Right cardiac atrium (tissue), 5 donors: ENCODE measurements around the gene PIGU. TPM values are rescaled to one million over a fixed set of nuclear protein-coding genes. Genes with fewer than 3 reads are reported as not detected.

Experiments used
- ATAC-seq, 2 donors: fragments of 200-7000 bp; cut with Tn5 transposase; one replicate each; pipeline versions ENCODE4 v1.8.0 to v1.9.1; 2020; ENCODE audit warnings: moderate library complexity in 2 of 2, mild to moderate bottlenecking in 1 of 2
- DNase-seq, 3 donors: peaks; one replicate each; pipeline ENCODE4 v3.0.0-alpha.2; 2020
- H3K27ac ChIP-seq: one replicate; pipeline ENCODE4 v1.5.1; 2013; ENCODE audit warnings: mild to moderate bottlenecking, low read length, control low read depth, moderate library complexity
- H3K27me3 ChIP-seq: one replicate; pipeline ENCODE4 v1.6.1; 2013; ENCODE audit not compliant: control insufficient read depth, insufficient read depth
- H3K4me1 ChIP-seq: one replicate; pipeline ENCODE4 v1.6.1; 2013; ENCODE audit warnings: low read length; ENCODE audit not compliant: control insufficient read depth, insufficient read depth
- H3K4me3 ChIP-seq: one replicate; pipeline ENCODE4 v1.5.1; 2013; ENCODE audit warnings: low read length, control low read depth
- H3K9me3 ChIP-seq: one replicate; pipeline ENCODE4 v1.6.1; 2013; ENCODE audit warnings: low read length; ENCODE audit not compliant: control insufficient read depth
- whole genome bisulfite sequencing: extraction: QIAGEN DNeasy Blood & Tissue Kit; methylation state at CpG from one replicate; pipeline ENCODE4 v1.1.7; 2013; 5-methylcytosine and 5-hydroxymethylcytosine counted together
- intact Hi-C, 4 donors: fragments of 100-400 bp; cut with DNase I; formaldehyde crosslinking; loops; one replicate each; pipeline versions ENCODE4 v1.11.0 to v1.14.0; 2022 to 2023
- polyA plus RNA-seq: library from polyadenylated mRNA; stranded (reverse); fragments of 200-250 nt; gene quantifications from one replicate; pipeline ENCODE4 v1.2.3, GENCODE V29; 2013
- total RNA-seq, 4 donors: library from RNA; stranded (reverse); fragmentation: NEBNext Ultra II Directional; extraction: Animal tissue kit (Norgen Biotek cat#: 25700); gene quantifications; one replicate each; pipeline ENCODE4 v1.2.1, GENCODE V29; 2021
- donor health status: healthy with polysubstance abuse.
- donor health status: DM: no; HTN: yes; CAD: no.
- donor health status: DM: no; HTN: no; CAD: no.
- donor health status: DM: no; HTN: yes; CAD: no; lungs with severe emphysema.
- donor health status: DM: yes; HTN: yes; CAD: no.

PIGU gene
- total and polyA plus RNA-seq, 5 donors = 11.6 to 18.9 (median 14.2) TPM

DNA sequence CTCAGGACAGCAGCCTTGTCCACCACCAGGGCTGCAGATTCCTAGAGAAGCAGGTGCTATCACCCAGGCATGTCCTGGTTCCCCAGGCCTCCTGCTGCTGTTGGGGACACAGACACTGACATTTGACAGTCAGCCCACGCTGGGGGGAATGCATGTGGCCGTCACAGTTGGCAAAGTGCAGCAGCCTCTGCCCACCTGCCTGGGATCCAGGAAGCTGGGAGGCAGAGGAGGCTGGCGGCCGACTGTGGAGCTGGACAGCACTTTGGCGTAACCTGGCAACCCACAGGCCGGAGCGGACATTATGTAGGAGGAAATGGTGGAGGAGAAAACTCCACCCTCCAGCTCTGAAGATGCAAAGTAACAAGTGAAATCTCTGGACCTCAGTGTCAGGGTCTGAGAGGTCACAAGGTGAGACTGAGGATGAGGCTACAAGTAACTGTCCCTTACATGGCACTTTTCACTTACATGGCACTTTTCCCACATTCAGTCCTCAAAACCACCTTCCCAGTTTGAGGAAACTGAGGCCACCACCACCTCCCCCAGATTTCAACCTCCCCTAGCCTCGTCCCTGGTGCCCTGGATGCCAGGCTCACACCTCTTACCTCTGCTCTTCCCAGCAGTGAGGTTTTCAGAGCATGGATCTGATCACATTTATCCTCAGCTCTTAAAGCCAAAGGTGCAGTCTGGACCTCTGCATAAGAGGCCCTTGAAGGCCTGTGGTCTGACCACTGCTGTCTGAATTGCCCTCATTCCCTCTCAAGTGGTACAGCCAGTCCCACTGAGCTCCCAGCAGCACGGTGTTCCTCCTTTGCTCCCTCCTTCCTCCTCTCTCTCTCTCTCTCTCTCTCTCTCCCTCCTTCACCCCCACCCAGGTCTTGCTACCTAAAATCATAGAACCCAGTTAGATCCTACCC is 109.7 kb downstream of the PIGU start:
- Histone ChIP-seq H3K27me3 (no peaks in the 10 kb centered on the region), H3K4me3 (no peak overlapping the region), H3K4me1 (no peaks in the 10 kb centered on the region), H3K9me3 (no peaks in the 10 kb centered on the region), H3K27ac (no peak overlapping the region)
- intact Hi-C loops = loop anchor here in 1 of 4 donors (10.0 kb wide), 1 partner anchor 138 kb away; the partner anchor contains the start of gene TP53INP2
- no peak for ATAC-seq
- WGBS = 86% methylated on average over 9 of the region's 9 CpGs
- peak in 1 of 3 donors; percentile 43 for DNase-seq

DNA sequence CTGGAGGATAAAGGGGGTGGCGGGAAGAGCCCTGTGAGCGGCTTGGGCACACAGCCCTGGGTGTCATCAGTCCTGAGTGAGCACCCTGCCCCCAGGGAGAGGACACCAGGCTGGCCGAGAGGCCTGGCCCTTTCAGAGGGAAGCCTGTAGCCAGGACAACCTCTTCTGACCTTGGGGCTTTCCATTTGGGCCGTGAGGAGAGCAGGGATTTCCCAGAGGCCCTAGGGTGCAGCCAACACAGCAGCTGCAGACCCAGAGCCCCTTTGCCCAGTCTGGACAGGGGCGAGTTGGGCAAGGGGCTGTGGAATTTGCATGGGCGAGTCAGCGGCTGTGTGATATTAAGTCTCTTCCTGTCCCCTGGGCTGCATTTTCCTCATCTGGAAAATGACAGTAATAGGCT is 112.1 kb downstream of the PIGU start:
- WGBS = 68% methylated on average over 7 of the region's 7 CpGs
- Histone ChIP-seq H3K27me3 (no peaks in the 10 kb centered on the region), H3K4me1 (no peaks in the 10 kb centered on the region), H3K4me3 (no peak overlapping the region), H3K9me3 (no peaks in the 10 kb centered on the region), H3K27ac (no peak overlapping the region)
- intact Hi-C loops = loop anchor here in 1 of 4 donors (10.0 kb wide), 1 partner anchor 140 kb away; the partner anchor contains the start of gene TP53INP2
- no peak for DNase-seq
- ATAC-seq = no peak

- 63% methylated on average over 5 of the region's 5 CpGs for WGBS
- Histone ChIP-seq H3K27ac (no peak overlapping the region), H3K27me3 (no peaks in the 10 kb centered on the region), H3K4me3 (no peak overlapping the region), H3K4me1 (no peaks in the 10 kb centered on the region), H3K9me3 (no peaks in the 10 kb centered on the region)
- no peak for ATAC-seq
- peak in 2 of 3 donors; percentile 61 to 66 for DNase-seq
- intact Hi-C loops = loop anchor here in 1 of 4 donors (10.0 kb wide), 1 partner anchor 142 kb away; the partner anchor contains the start of gene TP53INP2
Observed at GRCh38 chr20:34562641-34563040, 114.3 kb downstream of the PIGU start.

DNA sequence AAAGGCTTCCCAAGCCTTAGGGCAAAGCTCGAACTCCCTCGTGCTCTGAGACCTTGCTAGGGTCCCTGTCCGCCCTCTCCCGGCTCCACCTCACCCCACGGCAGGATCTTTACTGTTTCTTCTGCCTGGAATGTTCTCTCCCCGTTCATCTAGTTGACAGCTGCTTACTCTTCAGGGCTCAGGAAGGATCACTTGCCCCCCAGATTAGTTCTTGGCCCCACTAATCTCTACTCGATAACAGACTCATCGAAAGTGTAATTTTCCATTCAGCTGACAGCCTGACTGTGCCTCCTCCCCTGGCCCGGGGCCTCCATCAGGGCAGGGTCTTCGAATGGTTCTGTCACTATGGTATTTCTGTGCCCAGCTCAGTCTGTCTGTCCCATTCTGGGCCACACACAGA is 115.2 kb downstream of the PIGU start:
- no peak for DNase-seq
- Histone ChIP-seq H3K4me1 (no peaks in the 10 kb centered on the region), H3K4me3 (no peak overlapping the region), H3K9me3 (no peaks in the 10 kb centered on the region), H3K27ac (no peak overlapping the region), H3K27me3 (no peaks in the 10 kb centered on the region)
- no peak for ATAC-seq
- 58% methylated on average over 10 of the region's 10 CpGs for WGBS
- intact Hi-C loops = loop anchor here in 1 of 4 donors (10.0 kb wide), 1 partner anchor 143 kb away; the partner anchor contains the start of gene TP53INP2

- intact Hi-C loops = loop anchor here in 1 of 4 donors (10.0 kb wide), 1 partner anchor 144 kb away; the partner anchor contains the start of gene TP53INP2
- Histone ChIP-seq H3K27ac (no peak overlapping the region), H3K27me3 (no peaks in the 10 kb centered on the region), H3K4me3 (no peak overlapping the region), H3K4me1 (no peaks in the 10 kb centered on the region), H3K9me3 (no peaks in the 10 kb centered on the region)
- DNase-seq (no peak), ATAC-seq (no peak)
- WGBS = 92% methylated on average over 7 of the region's 7 CpGs
Observed at GRCh38 chr20:34560614-34561013, 116.3 kb downstream of the PIGU start.

DNA sequence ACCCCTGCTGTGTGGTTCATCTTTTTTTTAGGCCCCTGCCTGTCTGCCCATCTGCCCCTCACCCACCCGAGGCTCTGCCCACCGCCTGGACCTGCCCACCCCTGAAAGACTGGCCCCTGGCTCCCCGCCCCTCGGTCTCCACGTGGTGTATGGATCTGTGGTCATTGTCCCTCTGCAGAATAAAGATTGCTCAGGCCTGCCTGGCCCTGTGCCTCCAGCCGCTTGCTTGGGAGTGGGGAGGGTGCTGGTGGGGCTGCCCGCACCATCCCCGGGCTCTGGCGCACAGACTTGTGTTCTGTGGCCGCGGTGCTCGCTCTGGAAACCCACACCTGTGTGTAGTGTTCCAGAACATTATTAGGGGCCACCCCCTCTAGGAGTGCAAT is 116.8 kb downstream of the PIGU start:
- 84% methylated on average over 12 of the region's 12 CpGs for WGBS
- no peaks in the 10 kb centered on the region for H3K27me3 ChIP-seq
- no peak overlapping the region for H3K4me3 ChIP-seq
- H3K27ac ChIP-seq = no peak overlapping the region
- intact Hi-C loops = loop anchor here in 1 of 4 donors (10.0 kb wide), 1 partner anchor 145 kb away; the partner anchor contains the start of gene TP53INP2
- ATAC-seq (no peak), DNase-seq (peak in 2 of 3 donors; percentile 65 to 68)
- H3K9me3 ChIP-seq = no peaks in the 10 kb centered on the region
- no peaks in the 10 kb centered on the region for H3K4me1 ChIP-seq

- Histone ChIP-seq H3K9me3 (no peaks in the 10 kb centered on the region), H3K27me3 (no peaks in the 10 kb centered on the region), H3K4me3 (peak overlapping the region; percentile 70), H3K4me1 (no peaks in the 10 kb centered on the region), H3K27ac (peak overlapping the region; percentile 11)
- DNase-seq (peak; percentile 46 to 78 (median 67)), ATAC-seq (peak; percentile 1)
- WGBS = 37% methylated on average over 43 of the region's 43 CpGs
- intact Hi-C loops = loop anchor here in 1 of 4 donors (10.0 kb wide), 1 partner anchor 145 kb away; the partner anchor contains the start of gene TP53INP2
Observed at GRCh38 chr20:34559311-34560140, 117.4 kb downstream of the PIGU start.

GRCh38 chr20:34558320-34559218 is 118.3 kb downstream of the PIGU start, which contains the start of gene MAP1LC3A:
MAP1LC3A (plus strand) TSS chr20:34558718; CDS start chr20:34558869, 151 bp downstream.
- intact Hi-C loops = no loop called here
- ATAC-seq (peak; percentile 94 to 95), DNase-seq (peak; percentile 97 to 99 (median 98))
- Histone ChIP-seq H3K4me3 (peak within 1 kb of the TSS; percentile 70), H3K27me3 (no peaks in the 10 kb centered on the region), H3K4me1 (no peaks in the 10 kb centered on the region), H3K9me3 (no peaks in the 10 kb centered on the region), H3K27ac (peak within 1 kb of the TSS; percentile 65)
- WGBS = 3% methylated on average over 103 of the region's 103 CpGs

- DNase-seq = peak in 1 of 3 donors; percentile 28
- no peak for ATAC-seq
- intact Hi-C loops = no loop called here
Observed at GRCh38 chr20:34557936-34558319, 119.0 kb downstream of the PIGU start.

More at GRCh38 chr20:34557936-34558319, 119.0 kb downstream of the PIGU start:
- Histone ChIP-seq H3K27ac (peak overlapping the region; percentile 65), H3K27me3 (no peaks in the 10 kb centered on the region), H3K4me3 (peak overlapping the region; percentile 70), H3K4me1 (no peaks in the 10 kb centered on the region), H3K9me3 (no peaks in the 10 kb centered on the region)
- WGBS = 32% methylated on average over 11 of the region's 11 CpGs
